Epidermal melanocyte (primary cell): ENCODE data around the gene NARF.
"Not testable (repeated sequence)": the region's sequence is repeated elsewhere in the genome, so short reads cannot be mapped to it uniquely, and the experiment has no call there.

Experiments
- DNase-seq: peaks from one replicate; pipeline ENCODE4 v3.0.0; 2011; ENCODE audit warnings: low spot score; ENCODE audit not compliant: insufficient read length

The NARF gene

GRCh38 chr17:82458179-82458884 is at the start of gene NARF:
TSS of gene NARF (plus strand) at chr17:82458741. CDS start at chr17:82458804, 63 bp downstream.
- DNase-seq, result peak; percentile 99

DNA sequence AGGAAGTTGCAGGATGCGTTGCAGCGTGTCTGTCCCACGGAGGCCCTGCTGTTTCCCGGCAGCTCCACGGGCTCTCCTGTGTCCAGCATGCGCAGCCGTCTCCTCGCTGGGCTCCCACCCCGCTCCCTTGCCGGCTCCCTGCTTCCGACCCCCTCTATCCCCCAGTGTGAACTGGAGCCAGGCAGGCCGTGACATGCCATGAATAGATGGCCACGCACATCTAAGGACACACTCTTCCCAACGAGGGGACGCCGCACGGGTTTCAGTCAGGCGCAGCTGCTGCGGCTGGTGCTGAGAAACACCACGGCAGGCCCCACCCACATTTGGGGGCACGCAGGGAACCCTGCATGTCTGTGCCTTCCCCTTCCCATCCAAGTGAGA is 49.6 kb upstream of the NARF start:
- no peak for DNase-seq

DNA sequence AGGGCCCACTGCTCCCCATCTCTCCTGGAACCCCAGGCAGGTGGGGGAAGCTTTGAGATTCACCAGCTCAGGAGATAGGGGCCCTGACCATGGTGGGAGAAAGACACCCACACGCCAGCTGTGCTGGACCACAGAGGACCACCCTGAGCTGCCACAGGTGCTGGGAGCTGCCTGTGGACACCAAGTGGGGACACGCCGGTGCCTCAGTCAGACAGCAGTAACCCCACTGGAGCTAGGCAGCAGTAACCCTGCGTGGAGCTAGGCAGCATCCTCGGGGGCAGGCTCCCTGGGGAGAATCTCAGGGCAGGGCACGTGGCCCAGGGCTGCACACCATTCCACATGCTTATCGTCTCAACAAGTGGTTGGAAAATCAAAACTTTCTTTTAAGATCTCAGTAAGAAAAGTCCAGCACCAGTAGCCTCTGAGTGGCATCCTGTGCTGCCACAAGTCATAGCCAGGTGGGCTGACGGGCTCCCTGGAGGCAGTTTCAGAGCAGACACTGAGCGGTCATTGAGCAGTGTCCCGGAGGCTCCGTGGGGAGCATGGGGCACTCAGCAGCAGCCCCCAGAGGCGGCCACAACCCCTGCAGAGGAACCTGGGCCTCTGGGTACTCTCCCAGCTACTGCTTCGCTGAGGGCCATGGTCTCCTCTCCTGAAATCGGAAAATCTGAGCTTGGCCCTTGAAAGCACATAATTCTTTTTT is 48.4 kb upstream of the NARF start:
- no peak for DNase-seq

DNA sequence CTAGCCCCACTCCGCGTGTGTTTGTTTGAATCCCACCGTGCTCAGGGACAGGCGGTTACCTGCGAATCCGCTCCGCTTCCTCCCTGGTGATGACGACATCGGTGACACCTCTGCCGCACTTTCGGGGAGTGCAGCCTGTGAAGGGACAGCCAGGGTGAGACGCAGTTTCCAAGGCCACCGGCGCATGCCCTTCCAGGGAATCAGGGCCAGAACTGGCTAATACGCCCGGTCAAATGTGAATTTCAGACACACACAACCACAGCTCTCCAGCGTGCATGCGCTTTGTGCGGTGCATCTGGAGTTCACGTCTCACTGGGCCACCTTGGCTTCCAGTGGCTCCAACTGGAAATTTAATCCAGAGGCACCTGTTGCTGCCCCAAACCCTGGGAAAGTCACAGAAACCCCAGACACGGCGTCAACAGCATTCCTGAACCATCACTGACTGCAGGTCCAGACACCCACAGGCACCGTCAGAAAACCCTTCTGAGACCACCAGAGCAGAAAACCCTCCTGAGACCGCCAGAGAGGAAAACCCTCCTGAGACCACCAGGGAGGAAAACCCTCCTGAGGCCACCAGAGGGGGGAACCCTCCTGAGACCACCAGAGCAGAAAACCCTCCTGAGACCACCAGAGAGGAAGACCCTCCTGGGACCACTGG is 47.0 kb upstream of the NARF start:
- DNase-seq, result no peak

DNA sequence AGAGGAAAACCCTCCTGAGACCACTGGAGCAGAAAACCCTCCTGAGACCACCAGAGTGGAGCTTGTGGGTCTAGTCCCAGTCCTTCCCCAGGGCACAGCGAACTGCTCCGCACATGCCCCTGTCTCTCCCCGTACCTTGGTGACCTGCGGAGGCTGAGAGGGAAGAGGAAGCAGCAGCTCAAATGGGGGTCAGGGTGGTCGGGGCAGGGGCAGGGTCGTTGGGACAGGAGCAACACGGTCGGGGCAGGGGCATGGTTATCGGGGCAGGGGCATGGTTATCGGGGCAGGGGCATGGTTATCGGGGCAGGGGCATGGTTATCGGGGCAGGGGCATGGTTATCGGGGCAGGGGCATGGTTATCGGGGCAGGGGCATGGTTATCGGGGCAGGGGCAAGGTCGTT is 46.5 kb upstream of the NARF start:
- not testable (repeated sequence) for DNase-seq

GRCh38 chr17:82412535-82413520 is 45.7 kb upstream of the NARF start:
- DNase-seq, result no peak

DNA sequence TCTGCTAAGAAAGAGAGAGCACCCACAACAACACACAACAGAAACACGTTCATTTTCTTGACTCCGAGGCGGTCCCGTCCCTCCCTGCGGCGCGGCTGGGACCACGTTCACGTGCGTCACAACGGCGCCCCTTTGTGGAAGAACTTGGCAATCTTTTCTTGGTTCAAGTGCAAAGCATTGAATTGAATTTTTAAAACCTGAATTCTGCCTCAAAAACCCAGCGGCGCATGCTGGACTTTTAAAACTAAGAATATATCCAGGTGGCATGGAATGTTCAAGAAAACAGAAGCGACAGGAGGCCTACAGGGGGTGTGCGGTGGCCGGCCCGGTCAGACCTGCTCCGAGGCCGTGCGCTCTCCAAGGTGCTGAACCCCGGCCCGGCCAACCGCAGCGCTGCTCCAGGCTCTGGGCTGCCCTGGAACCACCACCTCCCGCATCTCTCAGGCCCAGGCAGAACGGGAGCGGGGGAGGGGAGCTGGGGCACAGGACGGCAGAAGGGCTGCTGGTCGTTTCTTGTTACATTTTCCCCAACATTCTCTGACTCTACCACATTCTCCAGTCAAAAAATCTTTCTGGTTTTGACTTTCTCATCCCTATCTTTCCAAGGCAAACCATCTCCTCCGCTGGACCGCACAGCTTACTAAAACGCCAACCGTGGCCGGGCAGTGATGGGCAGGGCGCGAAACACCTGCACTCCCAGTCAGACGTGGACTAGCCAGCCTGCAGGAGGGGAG is 43.8 kb upstream of the NARF start:
- peak; percentile 88 for DNase-seq

- no peak for DNase-seq
These were observed 43.2 kb upstream of the NARF start for GRCh38 chr17:82415336-82415735.

GRCh38 chr17:82415786-82416185 is 42.8 kb upstream of the NARF start:
- DNase-seq, result no peak

GRCh38 chr17:82416264-82416663 is 42.3 kb upstream of the NARF start:
- DNase-seq, result no peak

DNA sequence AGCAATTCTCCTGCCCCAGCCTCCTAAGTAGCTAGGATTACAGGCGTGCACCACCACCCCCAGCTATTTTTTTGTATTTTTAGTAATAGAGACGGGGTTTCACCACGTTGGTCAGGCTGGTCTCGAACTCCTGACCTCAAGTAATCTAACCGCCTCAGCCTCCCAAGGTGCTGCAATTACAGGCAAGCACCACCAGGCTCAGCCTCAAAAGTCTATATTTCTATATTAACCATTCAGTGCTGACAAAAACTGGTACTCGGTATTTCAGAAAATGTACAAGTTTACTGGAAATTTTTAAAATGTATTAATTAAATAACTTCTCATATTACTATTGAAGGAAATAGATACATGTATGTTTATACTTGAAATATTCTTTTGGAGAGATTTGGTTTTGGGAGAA is 41.8 kb upstream of the NARF start:
- DNase-seq, result no peak

DNA sequence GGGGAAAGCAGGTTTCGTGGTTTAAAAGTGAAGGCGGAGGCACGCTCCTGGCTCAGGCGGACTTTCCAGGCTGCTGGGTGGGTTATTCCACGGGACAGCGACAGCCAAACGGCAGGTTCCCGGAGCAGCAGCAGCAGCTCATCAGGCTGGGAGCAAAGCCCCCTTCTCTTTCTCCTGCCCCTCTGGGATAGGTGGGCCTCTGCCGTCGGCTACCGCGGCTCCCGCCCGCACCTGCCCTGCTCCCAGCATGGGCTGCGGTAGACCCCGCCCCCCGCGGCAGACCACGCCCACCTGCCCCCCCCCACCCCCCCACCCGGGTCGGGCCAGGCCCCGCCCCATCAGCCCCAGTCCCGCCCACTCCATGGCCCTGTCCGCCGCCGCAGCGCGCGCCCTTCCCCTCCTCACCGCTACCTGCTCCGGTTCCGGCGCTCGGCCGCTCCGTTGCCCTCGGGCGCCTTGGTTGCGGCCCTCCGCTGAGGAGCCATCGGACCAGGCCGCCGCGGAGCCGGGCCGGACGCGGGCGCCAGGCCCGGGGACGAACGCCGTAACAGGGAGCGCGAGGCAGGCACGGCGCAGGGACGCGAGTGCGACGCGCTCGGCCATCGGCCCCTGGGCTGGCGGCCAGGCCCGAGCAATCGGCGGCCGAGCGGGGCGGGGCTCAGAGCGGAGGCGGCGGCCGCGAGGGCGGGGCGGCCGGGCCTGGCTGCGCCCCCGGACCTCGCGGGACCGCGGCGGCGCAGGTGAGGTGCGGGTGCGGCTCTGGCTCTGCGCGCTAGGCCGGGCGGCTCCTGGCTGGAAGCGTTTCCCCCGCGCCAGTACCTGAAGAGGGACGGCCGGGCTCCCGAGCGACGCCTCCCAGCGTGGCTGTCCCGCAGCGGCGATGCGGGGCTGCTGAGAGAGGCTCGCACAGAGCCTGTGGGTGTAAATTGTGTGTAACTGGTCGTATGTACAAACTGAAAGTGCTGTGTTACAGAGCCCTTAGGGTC is 40.2 kb upstream of the NARF start, which contains the start of the genes HEXD and OGFOD3:
Gene HEXD, plus strand, starts transcription at position 347 of the 986 bp plus-strand sequence. CDS start 1,453 bp downstream, outside the sequence.
Gene OGFOD3, minus strand, starts transcription at position 586 of the 986 bp plus-strand sequence. Its CDS starts 101 bp downstream, at position 485.
- peak; percentile 92 for DNase-seq

DNA sequence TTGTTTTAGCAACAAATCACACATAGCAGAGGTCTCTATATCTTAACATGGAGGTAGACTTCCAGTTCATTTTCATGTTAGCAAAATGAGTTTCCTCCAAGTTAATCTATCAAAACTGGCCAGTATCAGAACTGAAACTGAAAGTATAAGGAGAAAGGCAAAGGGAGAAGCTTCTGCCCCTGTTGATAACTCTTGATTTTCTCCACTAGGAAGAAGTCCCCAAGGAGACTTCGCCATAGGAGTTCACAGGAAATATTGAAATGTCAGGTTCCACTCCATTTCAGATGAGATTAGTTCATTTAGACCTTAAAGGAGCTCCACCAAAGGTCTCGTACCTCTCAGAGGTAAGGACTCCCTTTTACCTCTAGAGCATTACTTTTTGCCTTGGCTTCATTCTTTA is 39.0 kb upstream of the NARF start:
- no peak for DNase-seq

DNA sequence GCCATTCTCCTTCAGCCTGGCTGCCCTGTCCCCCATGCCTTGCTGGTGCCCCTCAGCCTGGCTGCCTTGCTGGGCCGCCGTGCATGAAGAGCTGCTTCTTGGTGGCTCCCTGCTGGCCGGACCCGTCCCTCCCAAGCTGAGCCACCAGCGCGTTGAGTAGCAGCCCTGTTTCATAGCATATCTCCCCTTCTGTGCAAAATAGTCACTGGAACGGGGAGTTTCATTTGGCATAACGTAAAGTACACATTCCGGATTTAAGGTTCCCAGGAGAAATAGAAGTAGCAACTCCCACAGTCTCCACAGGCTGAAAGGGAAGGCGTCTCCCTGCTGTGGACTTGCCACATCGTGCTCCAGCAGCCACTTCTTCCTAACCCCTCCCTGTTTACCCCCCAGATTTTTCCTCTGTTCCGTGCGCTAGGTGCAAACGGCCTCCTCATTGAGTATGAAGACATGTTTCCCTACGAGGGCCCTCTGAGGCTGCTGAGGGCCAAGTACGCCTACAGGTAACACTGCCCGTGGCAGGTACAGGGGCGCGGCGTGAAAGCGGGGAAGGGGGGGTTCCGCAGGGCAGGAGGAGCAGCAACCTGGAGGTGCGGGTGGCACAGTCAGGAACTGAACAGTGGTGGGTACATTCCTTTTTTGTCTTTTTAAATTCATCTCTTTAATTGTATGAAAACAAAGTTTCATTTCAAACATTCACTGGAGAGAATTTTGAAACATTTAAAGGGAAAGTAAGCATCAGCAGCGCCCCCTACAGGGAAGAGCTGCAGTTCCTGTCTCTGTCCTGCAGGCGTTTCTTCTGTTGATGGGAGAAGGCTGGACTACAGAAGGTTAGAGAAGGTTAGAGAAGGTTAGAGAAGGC is 34.3 kb upstream of the NARF start:
- DNase-seq, result no peak

DNA sequence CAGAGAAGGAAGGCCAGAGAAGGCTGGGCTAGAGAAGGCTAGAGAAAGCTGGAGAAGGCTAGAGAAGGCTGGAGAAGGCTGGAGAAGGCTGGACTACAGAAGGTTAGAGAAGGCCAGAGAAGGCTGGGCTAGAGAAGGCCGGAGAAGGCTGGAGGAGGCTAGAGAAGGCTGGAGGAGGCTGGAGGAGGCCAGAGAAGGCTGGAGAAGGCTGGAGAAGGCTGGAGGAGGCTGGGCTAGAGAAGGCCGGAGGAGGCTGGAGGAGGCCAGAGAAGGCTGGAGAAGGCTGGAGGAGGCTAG is 33.7 kb upstream of the NARF start:
- DNase-seq, result no peak

DNA sequence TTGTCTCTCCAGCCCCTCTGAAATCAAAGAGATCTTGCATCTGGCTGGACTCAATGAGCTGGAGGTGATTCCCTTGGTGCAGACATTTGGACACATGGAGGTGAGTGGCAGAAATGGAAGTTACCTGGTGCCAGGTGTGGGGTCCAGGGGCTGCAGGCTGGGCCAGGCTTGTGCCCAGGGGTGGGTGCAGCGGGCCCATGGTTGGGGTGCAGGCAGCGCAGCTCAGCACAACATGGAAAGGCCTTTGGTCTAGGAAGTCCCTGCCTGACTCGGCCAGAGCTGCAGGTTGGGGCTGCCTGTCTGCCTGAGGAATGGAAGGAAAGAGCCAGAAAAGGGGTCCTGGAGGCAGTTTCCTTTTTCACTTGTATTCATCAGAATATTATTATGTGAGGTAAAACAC is 30.0 kb upstream of the NARF start:
- no peak for DNase-seq

GRCh38 chr17:82429824-82430223 is 28.7 kb upstream of the NARF start:
- DNase-seq, result no peak

DNA sequence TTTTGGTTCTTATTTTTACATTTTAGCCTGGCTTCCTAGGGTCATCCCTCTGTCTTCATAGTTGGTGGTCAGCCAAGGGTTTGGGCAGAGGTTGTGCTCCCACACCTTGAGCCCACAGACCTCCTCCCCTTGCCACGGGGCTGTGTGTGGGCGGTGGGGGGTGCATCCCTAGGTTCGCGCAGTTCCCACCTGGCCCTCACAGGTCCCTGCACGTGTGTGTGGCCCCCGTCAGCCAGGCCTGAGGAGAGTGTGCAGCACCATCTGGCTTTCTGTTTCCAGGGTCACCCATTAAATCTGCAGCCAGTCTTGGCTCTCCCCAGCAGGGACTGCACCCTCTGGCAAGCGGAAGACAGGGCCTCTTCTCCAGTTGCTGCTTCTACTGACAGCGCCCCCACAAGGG is 26.5 kb upstream of the NARF start:
- no peak for DNase-seq
